Measurements from ENCODE around the gene PRELP. TPM values are rescaled to one million over a fixed set of nuclear protein-coding genes. Genes with fewer than 3 reads are reported as not detected.

PRELP gene
- total and polyA plus RNA-seq, 2 donors (not counting 3 experiments of a cell fraction or from before 2014, with no cell fraction given): 0.01 TPM; not detected in 1

- TF ChIP-seq FOS (IDR thresholded peaks at IDR 0.05; ENCODE audit: borderline replicate concordance, insufficient read depth, low read length) (no peak), POLR2AphosphoS5 (IDR thresholded peaks at IDR 0.05; ENCODE audit: insufficient read depth, low read depth, low read length) (no peak), JUN (IDR thresholded peaks at IDR 0.05; ENCODE audit: borderline replicate concordance, insufficient read depth, insufficient read length, low read depth) (no peak), EZH2 (IDR thresholded peaks at IDR 0.05; ENCODE audit: borderline replicate concordance, low read depth, low read length, severe bottlenecking) (no peak), CTCF (IDR thresholded peaks at IDR 0.05; ENCODE audit: extremely low read depth in 1 of 2, insufficient read depth in 1 of 2, low read depth in 1 of 2, low read length in 2 of 2) (no peak), GATA2 (IDR thresholded peaks at IDR 0.05; ENCODE audit: insufficient read depth, insufficient read length, low read depth, low read length) (no peak), MYC (IDR thresholded peaks at IDR 0.05; ENCODE audit: low read depth, low read length) (no peak), POLR2A (IDR thresholded peaks at IDR 0.05; ENCODE audit: low read depth, low read length) (no peak)
- TF ChIP-seq, protein P1, sequence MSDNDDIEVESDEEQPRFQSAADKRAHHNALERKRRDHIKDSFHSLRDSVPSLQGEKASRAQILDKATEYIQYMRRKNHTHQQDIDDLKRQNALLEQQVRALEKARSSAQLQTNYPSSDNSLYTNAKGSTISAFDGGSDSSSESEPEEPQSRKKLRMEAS (IDR thresholded peaks at IDR 0.05; ENCODE audit: insufficient read depth, insufficient read length): no peak
- Histone ChIP-seq H3K9me1 (replicated peaks; ENCODE audit: control insufficient read depth, extremely low read depth, insufficient read depth, low read length) (no peaks in the 10 kb centered on the region), H3K4me3 (replicated peaks in 1 of 3; ENCODE audit: insufficient read depth in 1 of 3, low read depth in 1 of 3, low read length in 3 of 3) (no peak overlapping the region), H3K9me3 (replicated peaks; ENCODE audit: control insufficient read depth, insufficient read depth, low read length) (no peaks in the 10 kb centered on the region), H2AFZ (ENCODE audit: low read depth, low read length) (no peak overlapping the region), H3K4me2 (ENCODE audit: insufficient read depth, low read length) (no peak overlapping the region), H4K20me1 (replicated peaks; ENCODE audit: control insufficient read depth, extremely low read depth, insufficient read depth, low read length) (no peaks in the 10 kb centered on the region), H3K27me3 (ENCODE audit: control insufficient read depth in 2 of 2, insufficient read depth in 2 of 2, low read length in 2 of 2) (no peaks in the 10 kb centered on the region), H3K27ac (ENCODE audit: insufficient read depth, low read depth, low read length) (no peak overlapping the region), H3K79me2 (ENCODE audit: control insufficient read depth, insufficient read depth, low read length) (no peaks in the 10 kb centered on the region), H3K36me3 (ENCODE audit: control insufficient read depth in 2 of 2, extremely low read depth in 1 of 2, insufficient read depth in 2 of 2, low read length in 2 of 2) (no peaks in the 10 kb centered on the region), H3K4me1 (ENCODE audit: control insufficient read depth, extremely low read depth, insufficient read depth, low read length) (no peaks in the 10 kb centered on the region), H3K9ac (replicated peaks; ENCODE audit: extremely low read depth, insufficient read depth, low read length) (no peak overlapping the region)
- POLR2A ChIA-PET: no interaction called here
- intact Hi-C loops (cut with micrococcal nuclease): no loop called here
- no peak for DNase-seq (ENCODE audit: low read depth, low spot score)
- dilution Hi-C loops (cut with MboI; ENCODE audit: extremely low pct_ligation_motif_present, low sequenced_read_pairs): no loop called here
- CTCF ChIA-PET: interaction anchor here (1.1 kb wide), 1 partner anchor 9 kb away, joined by 3 read pairs; no protein-coding TSS in a partner anchor
- FAIRE-seq: no peak
- no TSS peak for BruUV-seq (replicated peaks)
These were observed 50.5 kb downstream of the PRELP start for GRCh38 chr1:203526130-203526529.

All from endothelial cell of umbilical vein (primary cell).